Gastrocnemius medialis (tissue), 4 donors: ENCODE measurements around the gene DISP1.

Experiments used
- POLR2A ChIP-seq, 2 donors: fragments of 450-650 bp; IDR thresholded peaks; one replicate each; pipeline ENCODE4 v1.6.1; 2017; ENCODE audit warnings: antibody characterized with exemption in 2 of 2, mild to moderate bottlenecking in 2 of 2, moderate library complexity in 2 of 2
- TF ChIP-seq, protein P1 (sequence below), 5 experiments: fragments of 450-650 bp in 3 of 5; fragments of 200-600 bp in 2 of 5; sonication (generic) in 2 of 5; IDR thresholded peaks in 4 of 5; conservative IDR thresholded peaks in 1 of 5; 1 replicate in 4 of 5; 2 replicates in 1 of 5; pipeline ENCODE4 v1.5.1; 2016 to 2019; ENCODE audit warnings: antibody characterized with exemption in 5 of 5, mild to moderate bottlenecking in 3 of 5, moderate library complexity in 3 of 5

DNA sequence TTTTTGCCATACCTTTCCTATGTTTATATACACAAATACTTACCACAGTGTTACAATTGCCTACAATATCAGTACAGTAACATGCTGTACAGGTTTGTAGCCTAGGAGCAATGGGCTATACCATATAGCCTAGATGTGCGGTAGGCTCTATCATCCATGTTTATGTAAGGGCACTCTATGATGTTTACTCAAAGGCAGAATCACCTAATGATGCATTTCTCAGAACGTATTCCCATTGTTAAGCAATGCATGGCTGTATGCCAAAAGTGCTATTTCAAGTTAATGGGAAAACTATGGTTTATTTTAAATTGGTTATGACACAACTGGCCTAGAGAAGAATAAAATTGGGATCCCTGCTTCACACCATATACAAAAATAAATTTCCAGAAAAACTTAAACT lies 36.9 kb upstream of the DISP1 start:
- TF ChIP-seq, protein P1, sequence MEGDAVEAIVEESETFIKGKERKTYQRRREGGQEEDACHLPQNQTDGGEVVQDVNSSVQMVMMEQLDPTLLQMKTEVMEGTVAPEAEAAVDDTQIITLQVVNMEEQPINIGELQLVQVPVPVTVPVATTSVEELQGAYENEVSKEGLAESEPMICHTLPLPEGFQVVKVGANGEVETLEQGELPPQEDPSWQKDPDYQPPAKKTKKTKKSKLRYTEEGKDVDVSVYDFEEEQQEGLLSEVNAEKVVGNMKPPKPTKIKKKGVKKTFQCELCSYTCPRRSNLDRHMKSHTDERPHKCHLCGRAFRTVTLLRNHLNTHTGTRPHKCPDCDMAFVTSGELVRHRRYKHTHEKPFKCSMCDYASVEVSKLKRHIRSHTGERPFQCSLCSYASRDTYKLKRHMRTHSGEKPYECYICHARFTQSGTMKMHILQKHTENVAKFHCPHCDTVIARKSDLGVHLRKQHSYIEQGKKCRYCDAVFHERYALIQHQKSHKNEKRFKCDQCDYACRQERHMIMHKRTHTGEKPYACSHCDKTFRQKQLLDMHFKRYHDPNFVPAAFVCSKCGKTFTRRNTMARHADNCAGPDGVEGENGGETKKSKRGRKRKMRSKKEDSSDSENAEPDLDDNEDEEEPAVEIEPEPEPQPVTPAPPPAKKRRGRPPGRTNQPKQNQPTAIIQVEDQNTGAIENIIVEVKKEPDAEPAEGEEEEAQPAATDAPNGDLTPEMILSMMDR (IDR thresholded peaks at IDR 0.05 in 4 of 5, conservative IDR thresholded peaks at IDR 0.05 in 1 of 5) = no peak
- no peak for TF ChIP-seq POLR2A (IDR thresholded peaks at IDR 0.05)
